ENCODE measurements around the gene PPP1R26. TPM values are rescaled to one million over a fixed set of nuclear protein-coding genes. Genes with fewer than 3 reads are reported as not detected.

The PPP1R26 gene
- total RNA-seq, 1 donor from 2014 or later = 19.5 TPM

GRCh38 chr9:135464181-135464580, 15.4 kb upstream of the PPP1R26 start:
- DNase-seq = no peak

GRCh38 chr9:135468854-135469521, 10.6 kb upstream of the PPP1R26 start:
- no peak for DNase-seq

- peak; percentile 18 for DNase-seq
Measured at GRCh38 chr9:135471791-135472640, 7.6 kb upstream of the PPP1R26 start.

- DNase-seq = no peak
Measured at GRCh38 chr9:135473972-135474543, 5.5 kb upstream of the PPP1R26 start.

- peak; percentile 22 for DNase-seq
Measured at GRCh38 chr9:135474915-135475314, 4.7 kb upstream of the PPP1R26 start.

GRCh38 chr9:135476561-135477355, 2.8 kb upstream of the PPP1R26 start:
- DNase-seq = no peak

- no peak for DNase-seq
Measured at GRCh38 chr9:135478191-135478590, 1.4 kb upstream of the PPP1R26 start.

- DNase-seq = peak; percentile 32
Measured at GRCh38 chr9:135478829-135479468, 633 bp upstream of the PPP1R26 start.

GRCh38 chr9:135480071-135480939, 723 bp downstream of the PPP1R26 start:
- DNase-seq = peak; percentile 50

GRCh38 chr9:135480940-135481310, 1.3 kb downstream of the PPP1R26 start:
- no peak for DNase-seq

GRCh38 chr9:135482015-135482754, 2.6 kb downstream of the PPP1R26 start:
- no peak for DNase-seq

GRCh38 chr9:135484460-135485277, 5.1 kb downstream of the PPP1R26 start:
- no peak for DNase-seq

GRCh38 chr9:135485385-135485784, 5.8 kb downstream of the PPP1R26 start:
- DNase-seq = no peak

- DNase-seq = no peak
Measured at GRCh38 chr9:135485832-135486231, 6.2 kb downstream of the PPP1R26 start.

GRCh38 chr9:135486267-135487065, 6.9 kb downstream of the PPP1R26 start:
- no peak for DNase-seq

GRCh38 chr9:135487281-135488012, 7.9 kb downstream of the PPP1R26 start:
- DNase-seq = no peak

- no peak for DNase-seq
Measured at GRCh38 chr9:135488013-135488330, 8.4 kb downstream of the PPP1R26 start.

- DNase-seq = no peak
Measured at GRCh38 chr9:135488527-135488926, 8.9 kb downstream of the PPP1R26 start.

All from tongue (tissue), 2 donors.